MCF 10A (cell line): ENCODE data around the gene LTBP2. TPM values are rescaled to one million over a fixed set of nuclear protein-coding genes. Genes with fewer than 3 reads are reported as not detected.

Experiments used
- BruUV-seq: library from RNA; stranded (reverse); fragments of 400-500 nt; replicated peaks from 2 replicates; lab custom pipeline; 2021; lab: Mats Ljungman, UMichigan
- CTCF ChIA-PET: fragments of 300-600 bp; sonication (Branson Sonifier 250); formaldehyde crosslinking; extraction: SDS; loops from one replicate; lab custom pipeline; 2021; ENCODE audit warnings: antibody characterized with exemption, inconsistent platforms; lab: Yijun Ruan, JAX
- POLR2A ChIA-PET: fragments of 300-600, 350-650 bp; sonication (Branson Sonifier 250); formaldehyde crosslinking; extraction: SDS; loops from one replicate; lab custom pipeline; 2020; ENCODE audit warnings: antibody characterized with exemption, inconsistent platforms; lab: Yijun Ruan, JAX
- DNase-seq: peaks from one replicate; pipeline ENCODE4 v3.0.0-alpha.2; 2018; ENCODE audit not compliant: unreplicated experiment
- H3K27ac Mint-ChIP-seq: one replicate; pipeline ENCODE4 v1.8.0; 2022; ENCODE audit warnings: mild to moderate bottlenecking, low read depth, mixed read lengths; ENCODE audit not compliant: unreplicated experiment
- H3K27me3 Mint-ChIP-seq: one replicate; pipeline ENCODE4 v1.8.0; 2022; ENCODE audit warnings: mixed read lengths; ENCODE audit not compliant: insufficient read depth, unreplicated experiment
- H3K36me3 Mint-ChIP-seq: one replicate; pipeline ENCODE4 v1.8.0; 2022; ENCODE audit warnings: mild to moderate bottlenecking, moderate library complexity, mixed read lengths; ENCODE audit not compliant: insufficient read depth, unreplicated experiment
- H3K4me1 Mint-ChIP-seq: one replicate; pipeline ENCODE4 v1.8.0; 2022; ENCODE audit warnings: mixed read lengths; ENCODE audit not compliant: insufficient read depth, unreplicated experiment
- H3K4me3 Mint-ChIP-seq: one replicate; pipeline ENCODE4 v1.8.0; 2022; ENCODE audit warnings: mild to moderate bottlenecking, moderate library complexity, mixed read lengths; ENCODE audit not compliant: unreplicated experiment
- H3K9me3 Mint-ChIP-seq: one replicate; pipeline ENCODE4 v1.8.0; 2022; ENCODE audit warnings: mixed read lengths; ENCODE audit not compliant: unreplicated experiment
- CTCF ChIP-seq: fragments of 200-600 bp; IDR thresholded peaks from one replicate; pipeline ENCODE4 v1.8.0; 2022; ENCODE audit warnings: antibody characterized with exemption, mild to moderate bottlenecking; ENCODE audit not compliant: unreplicated experiment
- intact Hi-C: fragments of 100-400 bp; cut with micrococcal nuclease; formaldehyde crosslinking; loops from 2 replicates; pipeline ENCODE4 v1.14.1; 2022
- total RNA-seq: library from RNA; stranded (reverse); gene quantifications from 2 replicates; pipeline ENCODE4 v1.2.3, GENCODE V29; 2022

The LTBP2 gene
- total RNA-seq, 1 experiment from 2014 or later: 16.8 TPM

GRCh38 chr14:74616507-74616906, 4.5 kb upstream of the LTBP2 start:
- BruUV-seq: no TSS peak
- POLR2A ChIA-PET: interaction anchor here (0.7 to 4.9 kb wide), 10 partner anchors 7 to 598 kb away, joined by 3 to 40 read pairs (median 4); partner anchors contain the start of genes ISCA2 and NPC2

GRCh38 chr14:74615735-74616134, 3.7 kb upstream of the LTBP2 start:
- BruUV-seq: no TSS peak
- H3K27ac Mint-ChIP-seq: peak overlapping the region; percentile 80

More at GRCh38 chr14:74616507-74616906, 4.5 kb upstream of the LTBP2 start:
- Mint-ChIP-seq H3K27me3 (no peaks in the 10 kb centered on the region), H3K4me3 (peak overlapping the region; percentile 13), H3K36me3 (no peaks in the 10 kb centered on the region), H3K9me3 (no peaks in the 10 kb centered on the region), H3K4me1 (peaks cover 65% of the 10 kb centered on the region), H3K27ac (peak overlapping the region; percentile 80)
- intact Hi-C loops: loop anchor here (5.0 kb wide), 1 partner anchor 146 kb away; the partner anchor contains the start of gene YLPM1
- TF ChIP-seq CTCF: no peak
- CTCF ChIA-PET: interaction anchor here (0.6 to 1.7 kb wide), 11 partner anchors 32 to 1689 kb away, joined by 3 to 10 read pairs (median 4); no protein-coding TSS in a partner anchor
- peak; percentile 92 for DNase-seq

GRCh38 chr14:74614508-74615495, 2.8 kb upstream of the LTBP2 start:
- Mint-ChIP-seq H3K9me3 (no peaks in the 10 kb centered on the region), H3K36me3 (no peaks in the 10 kb centered on the region), H3K4me3 (no peak overlapping the region), H3K4me1 (peaks cover 57% of the 10 kb centered on the region), H3K27me3 (no peaks in the 10 kb centered on the region), H3K27ac (peak overlapping the region; percentile 59)
- ChIA-PET POLR2A (interaction anchor here (0.6 to 4.9 kb wide), 5 partner anchors 22 to 122 kb away, joined by 3 to 40 read pairs (median 11); partner anchors contain the start of genes ISCA2 and NPC2), CTCF (interaction anchor here (0.7 to 1.6 kb wide), 5 partner anchors 26 to 297 kb away, joined by 3 to 4 read pairs (median 4); no protein-coding TSS in a partner anchor)
- intact Hi-C loops: loop anchor here (5.0 kb wide), 1 partner anchor 147 kb away; the partner anchor contains the start of gene YLPM1
- no TSS peak for BruUV-seq
- no peak for TF ChIP-seq CTCF
- peak; percentile 29 for DNase-seq

More at GRCh38 chr14:74615735-74616134, 3.7 kb upstream of the LTBP2 start:
- H3K9me3 Mint-ChIP-seq: no peaks in the 10 kb centered on the region
- CTCF ChIA-PET: interaction anchor here (0.6 to 1.7 kb wide), 11 partner anchors 14 to 1870 kb away, joined by 3 to 10 read pairs (median 4); no protein-coding TSS in a partner anchor
- no peak for TF ChIP-seq CTCF
- H3K4me3 Mint-ChIP-seq: no peak overlapping the region
- DNase-seq: no peak
- intact Hi-C loops: loop anchor here (5.0 kb wide), 1 partner anchor 147 kb away; the partner anchor contains the start of gene YLPM1
- H3K36me3 Mint-ChIP-seq: no peaks in the 10 kb centered on the region
- no peaks in the 10 kb centered on the region for H3K27me3 Mint-ChIP-seq
- POLR2A ChIA-PET: interaction anchor here (1.1 to 4.9 kb wide), 4 partner anchors 21 to 597 kb away, joined by 3 to 40 read pairs (median 12); partner anchors contain the start of genes ISCA2 and NPC2
- peaks cover 61% of the 10 kb centered on the region for H3K4me1 Mint-ChIP-seq
